ENCODE results near the gene CNTRL.
"Not testable (repeated sequence)": the region's sequence is repeated elsewhere in the genome, so short reads cannot be mapped to it uniquely, and the experiment has no call there.

Gene CNTRL

GRCh38 chr9:121071370-121071755, 3.4 kb upstream of the CNTRL start:
- DNase-seq = no peak

DNA sequence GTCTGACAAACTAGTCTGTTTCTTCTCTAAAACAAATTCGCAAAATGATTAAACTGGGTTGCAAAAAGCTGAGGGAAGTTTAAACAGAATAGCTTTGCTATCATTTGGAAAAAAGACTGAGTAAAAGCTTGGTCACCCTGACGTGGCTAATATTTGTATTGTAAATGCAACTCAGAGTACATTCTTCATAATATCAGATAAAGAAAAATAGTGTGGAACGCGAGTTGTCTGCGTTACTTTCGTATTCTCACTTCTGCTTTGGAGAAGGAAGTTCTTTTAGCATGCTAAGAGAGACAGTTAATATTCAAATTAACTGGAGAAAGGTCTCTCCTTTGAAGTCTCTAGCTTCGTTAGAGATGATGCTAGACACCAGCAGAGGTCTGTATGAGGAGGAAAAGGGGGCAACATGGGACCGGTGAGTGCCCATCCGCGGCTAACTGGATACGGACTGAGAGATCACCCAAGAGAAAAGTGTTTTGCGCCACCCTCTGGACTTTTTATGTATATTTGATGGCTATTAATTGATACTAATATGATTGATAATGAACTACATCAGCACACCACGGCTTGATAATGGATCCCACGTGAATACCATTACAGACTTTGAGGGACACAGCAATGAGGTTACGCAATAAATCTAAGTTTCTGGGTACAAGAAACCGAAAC, 2.9 kb upstream of the CNTRL start:
- peak; percentile 36 for DNase-seq

DNA sequence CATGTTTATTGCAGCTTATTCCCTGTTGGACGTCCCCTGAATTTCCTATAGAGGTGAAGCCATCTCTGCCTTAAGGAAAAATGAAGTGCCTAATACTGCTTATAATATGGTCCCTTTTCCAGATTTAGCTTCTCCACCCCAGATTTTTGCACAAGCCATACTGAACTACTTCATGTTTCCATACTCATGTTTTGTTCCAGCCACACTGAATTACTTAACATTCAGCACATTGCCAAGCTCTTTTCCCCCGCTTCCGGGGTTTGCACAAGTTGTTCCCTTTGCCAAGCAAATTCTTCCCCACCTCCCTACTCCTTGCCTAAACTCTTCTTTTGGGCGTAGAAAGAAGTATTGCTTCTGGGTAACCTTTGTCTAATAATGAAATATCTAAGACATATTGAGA, 1.7 kb upstream of the CNTRL start:
- DNase-seq = peak; percentile 91

DNA sequence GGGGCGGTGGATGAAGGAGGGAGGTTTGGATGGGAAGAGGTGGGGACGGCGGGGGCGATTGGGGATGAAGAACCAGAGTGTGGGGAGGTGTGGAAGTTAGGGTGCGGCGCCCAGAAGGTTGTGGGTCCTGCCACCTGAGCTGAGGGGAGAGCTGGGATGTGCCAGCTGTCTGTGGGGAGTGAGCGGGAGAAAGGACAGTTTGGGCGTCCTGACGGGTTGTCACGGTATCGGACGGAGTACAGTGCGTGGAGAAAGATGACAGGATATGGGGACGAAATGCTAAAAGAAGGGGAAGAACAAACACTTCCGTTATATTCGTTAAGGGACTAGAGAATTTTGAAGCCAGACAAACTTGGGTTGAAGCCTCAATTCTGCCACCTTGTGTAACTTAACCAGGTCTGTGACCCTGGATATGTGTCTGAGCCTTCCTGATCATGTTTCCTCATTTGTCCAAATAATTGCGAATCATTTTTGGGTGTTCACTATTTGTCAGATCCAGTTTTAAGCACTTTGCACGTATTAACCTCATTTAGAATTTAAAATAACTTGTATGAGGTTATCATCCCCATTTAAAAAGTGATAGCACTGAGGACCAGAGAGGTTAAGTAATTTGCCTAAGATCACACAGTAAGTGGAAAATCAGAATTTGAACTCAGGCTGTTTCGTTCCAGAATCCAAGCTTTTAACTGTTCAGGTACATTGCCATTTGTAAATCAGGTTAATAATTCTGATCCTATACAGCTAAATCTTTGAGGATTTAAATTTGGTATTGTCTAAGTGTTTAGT, 689 bp downstream of the CNTRL start:
- DNase-seq = no peak

- DNase-seq = no peak
Measured at GRCh38 chr9:121082075-121082474, 7.3 kb downstream of the CNTRL start.

DNA sequence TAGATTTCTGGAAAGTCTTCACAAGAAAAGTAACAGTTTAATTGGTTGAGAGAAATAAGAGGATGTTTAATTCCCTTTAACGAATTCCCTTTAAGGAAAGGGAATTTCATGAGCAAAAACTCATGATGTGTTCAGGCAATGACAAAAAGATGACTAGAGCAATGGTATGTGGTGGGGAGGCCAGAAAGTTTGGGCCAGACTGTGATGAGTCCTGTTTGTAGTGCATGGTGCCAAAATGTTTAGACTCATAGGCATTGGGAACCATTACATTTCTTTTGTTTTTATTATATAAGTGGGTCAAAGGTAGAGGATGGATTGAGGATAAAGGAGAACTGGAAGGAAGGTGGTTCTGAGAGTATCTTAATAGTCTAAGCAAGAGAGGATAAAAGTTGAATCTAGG, 10.9 kb downstream of the CNTRL start:
- no peak for DNase-seq

- DNase-seq = no peak
Measured at GRCh38 chr9:121088576-121088975, 13.8 kb downstream of the CNTRL start.

DNA sequence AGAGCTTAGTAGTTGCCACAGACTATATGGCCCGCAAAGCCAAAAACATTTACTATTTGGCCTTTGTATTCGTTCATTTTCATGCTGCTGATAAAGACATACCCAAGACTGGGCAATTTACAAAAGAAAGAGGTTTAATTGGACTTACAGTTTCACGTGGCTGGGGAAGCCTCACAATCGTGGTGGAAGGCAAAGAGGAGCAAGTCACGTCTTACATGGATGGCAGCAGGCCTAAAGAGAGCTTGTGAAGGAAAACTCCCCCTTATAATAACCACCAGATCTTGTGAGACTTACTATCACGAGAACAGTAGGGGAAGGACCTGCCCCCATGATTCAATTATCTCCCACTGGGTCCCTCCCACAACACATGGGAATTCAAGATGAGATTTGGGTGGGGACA, 16.0 kb downstream of the CNTRL start:
- not testable (repeated sequence) for DNase-seq

- no peak for DNase-seq
Measured at GRCh38 chr9:121095057-121095456, 20.3 kb downstream of the CNTRL start.

DNA sequence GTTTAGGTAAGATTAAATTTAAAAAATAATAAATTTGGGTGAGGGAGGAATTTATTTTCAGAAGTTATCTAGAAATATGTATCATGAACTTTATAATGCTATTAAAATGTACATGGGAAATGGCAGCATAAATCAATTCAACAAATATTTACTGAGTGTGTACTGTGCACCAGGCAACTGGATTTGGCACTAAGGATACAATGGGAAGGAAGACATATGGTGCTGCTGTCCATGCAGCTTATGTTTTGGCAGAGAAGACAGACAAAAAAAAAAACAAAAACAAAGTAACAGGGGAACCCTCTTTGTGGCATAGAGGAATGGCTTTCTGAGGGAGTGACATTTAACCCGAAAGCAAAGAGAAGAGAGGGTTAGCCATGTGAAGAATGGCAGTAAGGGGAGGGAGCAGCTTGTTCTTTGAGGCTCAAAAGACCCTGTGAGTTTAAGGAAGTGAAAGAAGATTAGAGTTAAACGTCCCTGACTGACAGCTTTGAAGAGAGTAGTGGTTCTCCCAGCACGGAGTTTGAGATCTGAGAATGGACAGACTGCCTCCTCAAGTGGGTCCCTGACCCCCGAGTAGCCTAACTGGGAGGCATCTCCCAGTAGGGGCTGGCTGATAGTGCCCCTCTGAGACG, 23.9 kb downstream of the CNTRL start:
- DNase-seq = no peak

DNA sequence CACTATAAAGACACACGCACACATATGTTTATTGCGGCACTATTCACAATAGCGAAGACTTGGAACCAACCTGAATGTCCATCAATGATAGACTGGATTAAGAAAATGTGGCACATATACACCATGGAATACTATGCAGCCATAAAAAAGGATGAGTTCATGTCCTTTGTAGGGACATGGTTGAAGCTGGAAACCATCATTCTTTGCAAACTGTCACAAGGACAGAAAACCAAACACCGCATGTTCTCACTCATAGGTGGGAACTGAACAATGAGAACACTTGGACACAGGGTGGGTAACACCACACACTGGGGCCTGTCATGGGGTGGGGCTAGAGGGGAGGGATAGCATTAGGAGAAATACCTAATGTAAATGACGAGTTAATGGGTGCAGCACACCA, 29.3 kb downstream of the CNTRL start:
- DNase-seq = not testable (repeated sequence)

- no peak for DNase-seq
Measured at GRCh38 chr9:121105531-121105930, 30.8 kb downstream of the CNTRL start.

DNA sequence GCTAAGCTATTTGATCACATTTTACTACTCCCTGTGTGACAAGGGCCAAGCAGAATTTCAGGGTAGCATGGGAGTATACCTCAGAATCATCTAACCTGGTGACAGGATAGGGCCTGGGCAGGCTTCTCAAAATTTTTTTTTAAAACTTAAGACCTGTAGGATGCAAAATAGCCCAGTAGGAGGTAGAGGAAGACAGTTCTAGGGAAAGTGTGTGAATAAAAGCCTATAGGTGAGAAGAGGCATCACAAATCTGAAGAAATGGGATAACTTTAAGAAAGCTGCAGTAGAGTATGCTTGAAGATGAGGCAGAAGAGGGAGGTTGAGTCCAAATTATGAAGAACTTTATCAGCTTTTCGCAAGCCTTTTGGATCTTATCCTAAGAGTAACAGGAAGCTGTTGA, 32.3 kb downstream of the CNTRL start:
- no peak for DNase-seq

GRCh38 chr9:121107881-121108280, 33.1 kb downstream of the CNTRL start:
- DNase-seq = no peak

DNA sequence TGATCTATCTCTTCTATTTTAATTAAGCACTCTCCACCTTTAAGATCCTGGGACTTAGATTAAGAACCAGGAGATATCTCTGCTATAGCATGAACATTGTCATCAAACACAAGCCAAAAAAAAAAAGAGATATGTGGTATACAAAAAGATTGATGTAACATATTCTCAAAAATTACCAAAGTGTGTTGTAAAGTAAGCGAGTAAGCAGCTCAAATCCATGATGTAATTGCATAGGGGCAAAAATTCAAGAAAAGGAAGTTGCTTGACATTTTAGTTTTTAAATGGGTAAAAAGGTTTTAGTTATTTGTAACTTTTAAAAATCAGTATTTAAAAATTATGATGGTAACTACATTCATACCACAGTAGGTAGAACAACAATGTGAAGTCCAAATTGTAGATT, 40.7 kb downstream of the CNTRL start:
- no peak for DNase-seq

- no peak for DNase-seq
Measured at GRCh38 chr9:121118266-121118665, 43.5 kb downstream of the CNTRL start.

- no peak for DNase-seq
Measured at GRCh38 chr9:121120386-121120785, 45.6 kb downstream of the CNTRL start.

- DNase-seq = peak; percentile 99
Measured at GRCh38 chr9:121121582-121122087, 46.9 kb downstream of the CNTRL start.

GRCh38 chr9:121122246-121123032, 47.7 kb downstream of the CNTRL start:
- no peak for DNase-seq

GRCh38 chr9:121123816-121124535, 49.2 kb downstream of the CNTRL start:
- DNase-seq = no peak

DNA sequence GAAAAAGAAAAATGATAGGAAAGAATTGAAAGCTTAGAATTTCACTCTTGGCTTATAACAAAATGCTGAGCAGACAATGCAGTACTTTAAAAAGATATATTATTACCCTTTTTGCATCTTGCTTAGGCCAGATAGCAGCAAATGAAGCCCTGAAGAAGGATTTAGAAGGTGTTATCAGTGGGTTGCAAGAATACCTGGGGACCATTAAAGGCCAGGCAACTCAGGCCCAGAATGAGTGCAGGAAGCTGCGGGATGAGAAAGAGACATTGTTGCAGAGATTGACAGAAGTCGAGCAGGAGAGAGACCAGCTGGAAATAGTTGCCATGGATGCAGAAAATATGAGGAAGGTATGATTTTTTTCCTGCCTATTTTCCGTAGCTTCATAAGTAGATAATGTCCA, 50.8 kb downstream of the CNTRL start:
- no peak for DNase-seq

DNA sequence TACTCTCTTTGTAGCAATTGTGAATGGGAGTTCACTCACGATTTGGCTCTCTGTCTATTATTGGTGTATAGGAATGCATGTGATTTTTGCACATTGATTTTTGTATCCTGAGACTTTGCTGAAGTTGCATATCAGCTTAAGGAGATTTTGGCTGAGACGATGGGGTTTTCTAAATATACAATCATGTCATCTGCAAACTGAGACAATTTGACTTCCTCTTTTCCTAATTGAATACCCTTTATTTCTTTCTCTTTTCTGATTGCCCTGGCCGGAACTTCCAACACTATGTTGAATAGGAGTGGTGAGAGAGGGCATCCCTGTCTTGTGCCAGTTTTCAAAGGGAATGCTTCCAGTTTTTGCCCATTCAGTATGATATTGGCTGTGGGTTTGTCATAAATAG, 54.6 kb downstream of the CNTRL start:
- not testable (repeated sequence) for DNase-seq

All from right hindlimb (tissue), 1 donor.